ENCODE measurements around the gene COL5A1. TPM values are rescaled to one million over a fixed set of nuclear protein-coding genes. Genes with fewer than 3 reads are reported as not detected.

COL5A1 gene
- total RNA-seq, 2 donors from 2014 or later, result 10.9 to 21.7 TPM

GRCh38 chr9:134830126-134830525 lies 188.5 kb downstream of the COL5A1 start:
- H3K9ac ChIP-seq (ENCODE audit: low read depth in 2 of 2, low read length in 2 of 2), result no peak overlapping the region
- intact Hi-C loops (cut with DNase I), result no loop called here
- no peaks in the 10 kb centered on the region for H3K4me1 ChIP-seq
- no peak overlapping the region for H3K4me3 ChIP-seq
- no peak for DNase-seq
- H3K27ac ChIP-seq, result no peak overlapping the region
- H3K27me3 ChIP-seq, result no peaks in the 10 kb centered on the region
- H3K9me3 ChIP-seq, result no peaks in the 10 kb centered on the region
- no peaks in the 10 kb centered on the region for H3K36me3 ChIP-seq
- TF ChIP-seq, protein P1, sequence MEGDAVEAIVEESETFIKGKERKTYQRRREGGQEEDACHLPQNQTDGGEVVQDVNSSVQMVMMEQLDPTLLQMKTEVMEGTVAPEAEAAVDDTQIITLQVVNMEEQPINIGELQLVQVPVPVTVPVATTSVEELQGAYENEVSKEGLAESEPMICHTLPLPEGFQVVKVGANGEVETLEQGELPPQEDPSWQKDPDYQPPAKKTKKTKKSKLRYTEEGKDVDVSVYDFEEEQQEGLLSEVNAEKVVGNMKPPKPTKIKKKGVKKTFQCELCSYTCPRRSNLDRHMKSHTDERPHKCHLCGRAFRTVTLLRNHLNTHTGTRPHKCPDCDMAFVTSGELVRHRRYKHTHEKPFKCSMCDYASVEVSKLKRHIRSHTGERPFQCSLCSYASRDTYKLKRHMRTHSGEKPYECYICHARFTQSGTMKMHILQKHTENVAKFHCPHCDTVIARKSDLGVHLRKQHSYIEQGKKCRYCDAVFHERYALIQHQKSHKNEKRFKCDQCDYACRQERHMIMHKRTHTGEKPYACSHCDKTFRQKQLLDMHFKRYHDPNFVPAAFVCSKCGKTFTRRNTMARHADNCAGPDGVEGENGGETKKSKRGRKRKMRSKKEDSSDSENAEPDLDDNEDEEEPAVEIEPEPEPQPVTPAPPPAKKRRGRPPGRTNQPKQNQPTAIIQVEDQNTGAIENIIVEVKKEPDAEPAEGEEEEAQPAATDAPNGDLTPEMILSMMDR (IDR thresholded peaks at IDR 0.05), result no peak

GRCh38 chr9:134830926-134831720 lies 189.5 kb downstream of the COL5A1 start:
- no peak overlapping the region for H3K27ac ChIP-seq
- H3K4me3 ChIP-seq, result no peak overlapping the region
- no peaks in the 10 kb centered on the region for H3K27me3 ChIP-seq
- H3K4me1 ChIP-seq, result no peaks in the 10 kb centered on the region
- no peak for DNase-seq
- no peaks in the 10 kb centered on the region for H3K36me3 ChIP-seq
- TF ChIP-seq, protein P1 (IDR thresholded peaks at IDR 0.05), result no peak
- intact Hi-C loops (cut with DNase I), result no loop called here
- no peak overlapping the region for H3K9ac ChIP-seq (ENCODE audit: low read depth in 2 of 2, low read length in 2 of 2)
- no peaks in the 10 kb centered on the region for H3K9me3 ChIP-seq

GRCh38 chr9:134832471-134832870 lies 190.9 kb downstream of the COL5A1 start:
- Histone ChIP-seq H3K9me3 (no peaks in the 10 kb centered on the region), H3K27me3 (no peaks in the 10 kb centered on the region), H3K4me1 (no peaks in the 10 kb centered on the region), H3K36me3 (no peaks in the 10 kb centered on the region), H3K27ac (no peak overlapping the region), H3K4me3 (no peak overlapping the region), H3K9ac (ENCODE audit: low read depth in 2 of 2, low read length in 2 of 2) (no peak overlapping the region)
- intact Hi-C loops (cut with DNase I), result no loop called here
- TF ChIP-seq, protein P1 (IDR thresholded peaks at IDR 0.05), result no peak
- no peak for DNase-seq

- Histone ChIP-seq H3K4me1 (no peaks in the 10 kb centered on the region), H3K27me3 (no peaks in the 10 kb centered on the region), H3K9me3 (no peaks in the 10 kb centered on the region), H3K4me3 (no peak overlapping the region), H3K27ac (no peak overlapping the region), H3K9ac (ENCODE audit: low read depth in 2 of 2, low read length in 2 of 2) (no peak overlapping the region), H3K36me3 (no peaks in the 10 kb centered on the region)
- TF ChIP-seq, protein P1 (IDR thresholded peaks at IDR 0.05), result no peak
- intact Hi-C loops (cut with DNase I), result no loop called here
- DNase-seq, result no peak
Observed at GRCh38 chr9:134833294-134833880, 191.8 kb downstream of the COL5A1 start.

DNA sequence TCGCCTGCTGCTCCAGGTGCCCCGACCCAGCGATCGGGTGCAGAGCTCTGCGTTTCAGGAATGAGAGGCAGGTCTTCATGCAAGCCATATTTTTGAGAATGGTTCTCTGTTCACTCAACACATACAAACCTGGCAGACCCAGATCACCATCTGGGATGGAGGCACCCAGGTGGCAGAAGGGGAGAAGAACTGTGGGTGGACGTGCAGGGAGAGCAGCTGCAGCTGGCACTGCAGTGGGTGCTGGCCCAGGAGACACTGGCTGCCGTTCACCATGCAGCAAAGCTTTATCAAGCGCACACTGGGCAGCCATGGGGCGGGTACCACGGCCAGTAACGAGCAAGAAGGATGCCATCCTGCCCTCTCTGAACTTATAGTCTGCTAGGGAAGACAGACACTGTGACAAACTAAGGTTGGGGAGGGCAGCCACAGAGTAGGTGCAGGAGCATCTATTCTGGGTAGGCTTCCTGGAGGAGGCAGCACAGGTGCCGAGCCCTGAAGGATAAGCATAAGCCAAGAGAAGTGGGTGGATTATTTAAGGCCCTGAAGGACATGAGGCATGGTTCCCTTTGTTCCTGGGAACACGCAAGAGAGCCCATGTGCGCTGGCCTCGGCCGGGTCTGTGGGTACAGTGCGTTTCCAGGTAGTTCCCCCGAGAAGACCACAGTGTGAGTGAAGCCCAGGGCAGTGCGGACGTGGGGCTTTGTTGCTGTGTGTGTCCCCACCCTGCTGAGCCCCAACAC lies 192.8 kb downstream of the COL5A1 start:
- Histone ChIP-seq H3K4me1 (no peaks in the 10 kb centered on the region), H3K4me3 (no peak overlapping the region), H3K36me3 (no peaks in the 10 kb centered on the region), H3K9ac (ENCODE audit: low read depth in 2 of 2, low read length in 2 of 2) (no peak overlapping the region), H3K9me3 (no peaks in the 10 kb centered on the region), H3K27me3 (no peaks in the 10 kb centered on the region), H3K27ac (no peak overlapping the region)
- TF ChIP-seq, protein P1 (IDR thresholded peaks at IDR 0.05), result no peak
- intact Hi-C loops (cut with DNase I), result no loop called here
- DNase-seq, result no peak

All from colonic mucosa (tissue), 4 donors.